Stimulated activated CD8-positive, alpha-beta memory T cell treated with anti-CD3 and anti-CD28 coated beads, Interleukin-12 subunit alpha, Interleukin-12 subunit beta, amount 100 ng/mL, for 4 hours (primary cell): ENCODE measurements around the gene ARMC3.
"Not testable (repeated sequence)": the region's sequence is repeated elsewhere in the genome, so short reads cannot be mapped to it uniquely, and the experiment has no call there.

Source experiments
- DNase-seq: peaks from one replicate; pipeline ENCODE4 v3.0.0-alpha.2; 2020; ENCODE audit warnings: low read depth

The ARMC3 gene, protein sequence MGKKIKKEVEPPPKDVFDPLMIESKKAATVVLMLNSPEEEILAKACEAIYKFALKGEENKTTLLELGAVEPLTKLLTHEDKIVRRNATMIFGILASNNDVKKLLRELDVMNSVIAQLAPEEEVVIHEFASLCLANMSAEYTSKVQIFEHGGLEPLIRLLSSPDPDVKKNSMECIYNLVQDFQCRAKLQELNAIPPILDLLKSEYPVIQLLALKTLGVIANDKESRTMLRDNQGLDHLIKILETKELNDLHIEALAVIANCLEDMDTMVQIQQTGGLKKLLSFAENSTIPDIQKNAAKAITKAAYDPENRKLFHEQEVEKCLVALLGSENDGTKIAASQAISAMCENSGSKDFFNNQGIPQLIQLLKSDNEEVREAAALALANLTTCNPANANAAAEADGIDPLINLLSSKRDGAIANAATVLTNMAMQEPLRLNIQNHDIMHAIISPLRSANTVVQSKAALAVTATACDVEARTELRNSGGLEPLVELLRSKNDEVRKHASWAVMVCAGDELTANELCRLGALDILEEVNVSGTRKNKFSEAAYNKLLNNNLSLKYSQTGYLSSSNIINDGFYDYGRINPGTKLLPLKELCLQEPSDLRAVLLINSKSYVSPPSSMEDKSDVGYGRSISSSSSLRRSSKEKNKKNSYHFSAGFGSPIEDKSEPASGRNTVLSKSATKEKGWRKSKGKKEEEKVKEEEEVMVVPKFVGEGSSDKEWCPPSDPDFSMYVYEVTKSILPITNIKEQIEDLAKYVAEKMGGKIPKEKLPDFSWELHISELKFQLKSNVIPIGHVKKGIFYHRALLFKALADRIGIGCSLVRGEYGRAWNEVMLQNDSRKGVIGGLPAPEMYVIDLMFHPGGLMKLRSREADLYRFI

GRCh38 chr10:22927661-22928403, at the start of gene ARMC3:
TSS of gene ARMC3 (plus strand) at chr10:22928053. CDS start at chr10:22931997, 3,944 bp downstream.
- DNase-seq = peak; percentile 52

- DNase-seq = no peak
Measured at GRCh38 chr10:22891797-22892196, 36.1 kb upstream of the ARMC3 start.

GRCh38 chr10:22893781-22894180, 34.1 kb upstream of the ARMC3 start:
- no peak for DNase-seq

GRCh38 chr10:22894714-22895113, 33.1 kb upstream of the ARMC3 start:
- no peak for DNase-seq

- no peak for DNase-seq
Measured at GRCh38 chr10:22895252-22895651, 32.6 kb upstream of the ARMC3 start.

- no peak for DNase-seq
Measured at GRCh38 chr10:22897371-22897770, 30.5 kb upstream of the ARMC3 start.

DNA sequence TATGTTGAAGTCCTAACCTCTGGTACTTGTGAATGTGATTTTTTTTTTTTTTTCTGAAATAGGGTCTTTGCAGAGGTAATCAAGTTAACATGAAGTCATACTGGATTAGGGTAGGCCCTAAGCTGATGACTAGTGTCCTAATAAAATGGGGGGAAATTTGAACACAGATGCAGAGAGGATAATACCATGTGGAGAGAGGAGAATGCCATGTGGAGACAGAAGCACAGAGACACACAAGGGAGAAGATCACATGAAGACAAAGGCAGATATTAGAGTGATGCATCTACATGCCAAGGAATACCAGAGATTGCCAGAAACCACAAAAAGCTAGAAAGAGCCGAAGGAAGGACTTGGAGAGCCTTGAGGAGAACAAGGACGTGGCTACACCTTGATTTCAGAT, 28.5 kb upstream of the ARMC3 start:
- no peak for DNase-seq

GRCh38 chr10:22899775-22900174, 28.1 kb upstream of the ARMC3 start:
- no peak for DNase-seq

GRCh38 chr10:22900841-22901601, 26.8 kb upstream of the ARMC3 start:
- DNase-seq = no peak

GRCh38 chr10:22902147-22902546, 25.7 kb upstream of the ARMC3 start:
- not testable (repeated sequence) for DNase-seq

- DNase-seq = no peak
Measured at GRCh38 chr10:22903694-22904093, 24.2 kb upstream of the ARMC3 start.

DNA sequence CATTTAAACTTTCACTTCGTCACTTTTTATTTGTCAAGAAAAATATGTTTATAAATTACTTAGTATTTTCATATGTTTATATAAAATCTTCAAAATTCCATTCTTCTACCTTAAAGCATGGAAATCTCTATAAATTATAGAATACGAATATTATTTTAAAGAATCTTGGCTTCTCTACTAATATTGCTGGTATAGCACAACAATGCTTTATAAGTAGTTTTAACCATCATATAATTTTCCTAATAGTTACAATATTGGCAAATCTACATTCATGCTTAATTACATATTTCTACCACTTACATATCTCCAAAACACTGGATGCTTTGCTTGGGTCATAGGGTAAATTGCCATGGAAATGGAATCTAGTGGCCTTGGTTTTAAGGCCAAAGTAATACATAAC, 21.1 kb upstream of the ARMC3 start:
- DNase-seq = no peak

DNA sequence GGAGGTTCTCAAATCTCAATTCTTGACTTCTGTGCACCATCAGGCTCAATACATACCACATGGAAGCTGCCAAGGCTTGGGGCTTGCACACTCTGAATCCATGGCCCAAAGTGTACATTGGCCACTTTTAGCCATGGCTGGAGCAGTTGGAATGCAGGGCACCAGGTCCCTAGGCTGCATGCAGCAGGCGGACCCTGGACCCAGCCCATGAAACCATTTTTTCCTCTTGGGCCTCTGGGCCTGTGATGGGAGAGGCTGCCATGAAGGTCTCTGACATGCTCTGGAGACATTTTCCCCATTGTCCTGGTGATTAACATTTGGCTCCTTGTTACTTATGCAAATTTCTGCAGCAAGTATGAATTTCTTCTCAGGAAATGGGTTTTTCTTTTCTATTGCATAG, 19.0 kb upstream of the ARMC3 start:
- no peak for DNase-seq

DNA sequence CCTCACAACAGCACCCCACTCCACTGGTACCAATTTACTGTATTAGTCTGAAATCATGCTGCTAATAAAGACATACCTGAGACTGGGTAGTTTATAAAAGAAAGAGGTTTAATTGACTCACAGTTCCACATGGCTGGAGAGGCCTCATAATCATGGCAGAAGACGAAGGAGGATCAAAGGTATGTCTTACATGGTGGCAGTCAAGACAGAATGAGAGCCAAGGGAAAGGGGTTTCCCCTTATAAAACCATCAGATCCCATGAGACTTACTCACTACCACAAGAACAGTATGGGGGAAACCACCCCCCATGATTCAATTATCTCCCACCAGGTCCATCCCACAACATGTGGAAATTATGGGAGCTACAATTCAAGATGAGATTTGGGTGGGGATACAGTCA, 18.2 kb upstream of the ARMC3 start:
- DNase-seq = not testable (repeated sequence)

- DNase-seq = no peak
Measured at GRCh38 chr10:22911067-22911466, 16.8 kb upstream of the ARMC3 start.

- no peak for DNase-seq
Measured at GRCh38 chr10:22911889-22912762, 15.7 kb upstream of the ARMC3 start.

- DNase-seq = no peak
Measured at GRCh38 chr10:22912763-22913384, 15.0 kb upstream of the ARMC3 start.

DNA sequence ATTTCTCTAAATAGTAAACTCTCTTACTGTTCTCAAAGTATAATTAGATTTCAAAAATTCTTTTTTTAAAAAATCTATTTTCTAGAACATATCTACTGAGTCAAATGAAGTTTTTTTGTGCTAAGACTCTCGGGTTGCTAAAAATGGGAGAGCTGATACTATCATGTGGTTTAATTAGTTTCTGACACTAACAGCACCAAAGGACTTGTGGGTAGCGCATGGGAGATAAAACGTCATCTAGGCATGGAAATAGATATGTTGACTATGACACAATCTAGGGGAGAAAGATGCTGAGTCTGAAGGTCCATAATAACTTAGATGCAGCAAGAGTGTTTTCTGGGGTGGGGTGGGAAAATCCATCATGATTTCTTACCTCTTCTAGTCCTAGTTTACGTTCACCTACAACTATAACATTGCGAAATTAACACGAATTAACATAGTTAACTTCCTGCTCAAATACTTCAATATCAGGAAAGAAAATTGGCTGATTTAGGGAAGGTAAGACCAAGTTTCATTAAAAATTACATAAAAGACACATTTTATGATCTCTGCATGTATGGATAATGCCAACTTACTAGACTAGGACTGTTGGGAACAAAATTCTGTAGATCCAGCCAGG, 14.3 kb upstream of the ARMC3 start:
- no peak for DNase-seq

DNA sequence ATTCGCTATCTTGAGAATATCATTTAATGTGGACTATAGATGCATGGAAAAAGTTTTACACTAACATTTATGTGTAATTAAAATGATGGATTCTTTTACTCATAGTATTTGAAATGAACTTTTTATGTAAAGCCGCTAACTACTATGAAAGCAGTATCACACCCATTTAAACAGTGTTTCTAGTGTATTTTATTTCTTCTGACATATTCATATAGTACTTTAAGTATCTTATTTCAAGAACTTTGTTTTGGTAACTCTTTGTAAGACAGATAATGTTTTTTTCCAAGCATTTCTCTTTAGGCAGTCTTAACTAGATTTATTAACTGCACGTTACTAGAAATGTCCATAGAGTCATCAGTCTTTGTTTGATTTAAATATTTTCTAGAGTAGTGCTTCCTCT, 12.5 kb upstream of the ARMC3 start:
- DNase-seq = no peak

DNA sequence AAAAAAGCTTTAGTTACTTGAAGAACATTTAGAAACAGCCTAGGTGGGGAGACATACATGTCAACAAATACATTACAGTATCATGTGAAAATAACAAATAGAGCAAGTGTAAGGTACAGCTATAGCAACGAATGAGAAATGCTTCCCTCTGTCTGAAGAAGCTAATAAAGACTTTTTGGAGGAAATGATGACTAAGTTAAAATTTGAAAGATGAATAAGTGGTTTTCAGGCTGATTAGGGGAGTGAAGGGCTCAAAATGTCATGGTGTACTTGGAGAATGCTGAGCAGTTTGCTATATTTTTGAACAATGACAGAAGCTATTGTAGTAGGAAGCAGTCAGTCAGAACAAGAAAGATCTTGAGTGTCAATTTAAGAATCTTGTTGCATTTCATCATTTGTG, 2.8 kb upstream of the ARMC3 start:
- DNase-seq = no peak
